Esophagus muscularis mucosa (tissue), 3 donors: ENCODE results near the gene RHOG.

Experiments used
- CTCF ChIP-seq, 3 experiments: fragments of 200-600 bp in 2 of 3; fragments of 450-650 bp in 1 of 3; sonication (generic) in 2 of 3; IDR thresholded peaks; one replicate each; pipeline ENCODE4 v1.5.1; 2017 to 2019; ENCODE audit warnings: antibody characterized with exemption in 3 of 3, mild to moderate bottlenecking in 2 of 3, moderate library complexity in 1 of 3
- POLR2A ChIP-seq: fragments of 450-650 bp; IDR thresholded peaks from one replicate; pipeline ENCODE4 v1.6.1; 2017; ENCODE audit warnings: antibody characterized with exemption, moderate library complexity, mild to moderate bottlenecking, low read depth

GRCh38 chr11:3840870-3841425 is at the start of gene RHOG:
- no peak for TF ChIP-seq CTCF (IDR thresholded peaks at IDR 0.05)
- TF ChIP-seq POLR2A, result no peak
